Stimulated activated CD4-positive, alpha-beta T cell treated with anti-CD3 and anti-CD28 coated beads, TNF-alpha, amount 100 ng/mL, for 48 hours (primary cell): ENCODE results near the gene SLC22A31.
"Not testable (repeated sequence)": the region's sequence is repeated elsewhere in the genome, so short reads cannot be mapped to it uniquely, and the experiment has no call there.

Experiments
- DNase-seq, 3 donors: peaks; one replicate each; pipeline ENCODE4 v3.0.0-alpha.2; 2020; ENCODE audit warnings: low read depth in 3 of 3

SLC22A31 gene

DNA sequence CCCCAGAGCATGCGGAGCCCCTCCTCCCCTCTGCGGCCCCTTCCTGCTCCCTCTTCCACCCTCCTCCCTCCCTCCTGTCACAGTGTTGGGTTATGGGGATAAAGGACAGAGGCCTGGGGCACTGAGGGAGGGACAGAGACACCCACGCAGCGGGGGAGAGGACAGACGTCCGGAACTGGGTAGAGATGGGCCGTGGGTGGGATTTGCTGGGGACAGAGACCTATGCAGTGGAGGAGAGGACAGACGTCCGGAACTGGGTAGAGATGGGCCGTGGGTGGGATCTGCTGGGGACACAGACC, 34.7 kb downstream of the SLC22A31 start:
- not testable (repeated sequence) for DNase-seq

GRCh38 chr16:89164847-89165680, 35.3 kb downstream of the SLC22A31 start:
- no peak for DNase-seq

DNA sequence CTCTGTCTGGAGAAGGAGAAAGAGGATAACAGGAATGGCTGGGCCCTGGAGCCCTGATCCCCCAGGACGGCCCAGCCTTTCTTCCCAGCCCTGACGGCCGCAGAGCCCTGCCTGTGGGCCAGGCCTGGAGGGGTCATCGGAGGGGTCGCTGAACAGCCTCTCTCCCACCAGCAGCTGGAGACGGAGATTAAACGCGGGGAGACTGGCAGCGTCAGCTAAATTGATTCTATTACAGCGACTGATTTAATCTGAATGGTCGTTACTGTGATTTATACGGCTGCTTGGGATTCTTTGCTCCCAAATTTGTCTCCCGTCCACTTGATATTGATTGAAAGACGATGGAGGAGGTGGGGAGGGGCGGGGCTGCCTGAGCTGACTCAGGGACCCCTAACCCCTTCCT, 35.9 kb downstream of the SLC22A31 start:
- DNase-seq, result no peak

- no peak for DNase-seq
Measured at GRCh38 chr16:89163297-89163696, 37.0 kb downstream of the SLC22A31 start.

- DNase-seq, result no peak
Measured at GRCh38 chr16:89161763-89162713, 38.3 kb downstream of the SLC22A31 start.

DNA sequence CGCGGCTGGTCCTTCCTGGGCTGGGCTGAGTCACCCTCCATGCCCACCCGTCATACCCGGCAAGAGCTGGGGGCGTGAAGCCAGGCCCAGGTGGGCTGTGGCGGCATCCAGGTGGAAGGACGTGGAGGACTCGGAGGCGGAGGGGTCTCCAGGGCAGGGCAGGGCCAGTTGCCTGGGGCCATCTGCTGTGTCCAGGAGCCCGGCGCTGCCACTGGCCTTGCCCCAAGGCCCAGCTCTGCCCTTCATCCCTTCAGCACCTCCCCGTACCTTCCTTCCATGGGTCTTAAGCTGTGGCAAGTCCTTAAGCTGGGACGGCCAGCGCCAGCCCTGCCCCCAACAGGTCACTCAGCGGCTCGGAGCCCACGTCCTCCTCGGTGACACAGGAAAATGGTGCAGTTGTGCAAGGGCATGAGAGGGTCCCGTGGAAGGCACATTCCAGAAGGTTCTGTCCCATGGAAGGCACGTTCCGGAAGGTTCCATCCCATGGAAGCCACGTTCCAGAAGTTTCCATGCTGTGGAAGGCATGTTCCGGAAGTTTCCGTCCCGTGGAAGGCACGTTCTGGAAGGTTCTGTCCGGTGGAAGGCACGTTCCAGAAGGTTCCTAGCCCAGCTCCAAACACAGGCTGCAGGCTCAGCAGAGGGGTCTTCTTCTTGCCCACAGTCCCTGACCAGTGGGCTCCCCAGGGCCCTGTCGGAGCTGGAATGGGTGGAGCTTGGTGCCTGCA, 39.2 kb downstream of the SLC22A31 start:
- no peak for DNase-seq

- DNase-seq, result no peak
Measured at GRCh38 chr16:89159850-89160354, 40.4 kb downstream of the SLC22A31 start.

DNA sequence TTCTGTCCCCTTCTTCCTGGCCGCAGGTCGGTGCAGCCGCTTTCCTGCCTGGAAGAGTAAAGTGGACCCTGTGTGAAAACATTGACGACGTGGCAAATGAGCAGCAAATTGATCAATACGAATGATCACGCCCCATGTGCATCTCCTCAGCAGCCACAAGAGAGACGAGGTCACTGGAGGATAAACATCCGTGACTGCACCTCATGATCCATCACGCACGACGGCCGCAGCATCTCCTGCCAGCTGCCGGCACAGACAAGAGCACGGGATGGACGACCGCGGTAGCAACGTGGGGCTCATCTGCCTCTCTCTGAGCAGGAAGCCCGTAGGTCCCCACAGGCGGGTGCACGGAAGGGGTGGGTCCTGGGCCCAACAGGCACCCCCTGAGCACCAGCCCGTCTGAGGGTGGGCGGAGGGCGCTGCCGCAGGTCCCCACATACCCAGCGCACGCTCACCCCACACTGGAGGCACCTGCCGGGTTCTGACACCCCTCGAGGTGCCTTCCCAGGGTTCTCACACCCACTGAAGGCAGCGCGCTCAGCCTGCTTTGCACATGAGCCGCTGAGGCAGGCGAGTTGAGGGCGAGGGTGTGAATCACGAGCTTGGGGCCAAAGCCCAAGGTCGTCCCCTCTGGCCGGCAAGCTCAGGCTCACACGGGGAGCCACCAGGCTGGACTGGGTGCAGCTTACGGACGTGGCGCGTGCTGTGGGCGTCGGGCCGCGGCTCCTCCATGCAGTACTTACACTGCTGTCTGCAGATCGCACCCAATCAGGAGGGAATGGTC, 41.1 kb downstream of the SLC22A31 start:
- no peak for DNase-seq

- no peak for DNase-seq
Measured at GRCh38 chr16:89157778-89158177, 42.6 kb downstream of the SLC22A31 start.

- DNase-seq, result no peak
Measured at GRCh38 chr16:89156740-89157645, 43.3 kb downstream of the SLC22A31 start.

DNA sequence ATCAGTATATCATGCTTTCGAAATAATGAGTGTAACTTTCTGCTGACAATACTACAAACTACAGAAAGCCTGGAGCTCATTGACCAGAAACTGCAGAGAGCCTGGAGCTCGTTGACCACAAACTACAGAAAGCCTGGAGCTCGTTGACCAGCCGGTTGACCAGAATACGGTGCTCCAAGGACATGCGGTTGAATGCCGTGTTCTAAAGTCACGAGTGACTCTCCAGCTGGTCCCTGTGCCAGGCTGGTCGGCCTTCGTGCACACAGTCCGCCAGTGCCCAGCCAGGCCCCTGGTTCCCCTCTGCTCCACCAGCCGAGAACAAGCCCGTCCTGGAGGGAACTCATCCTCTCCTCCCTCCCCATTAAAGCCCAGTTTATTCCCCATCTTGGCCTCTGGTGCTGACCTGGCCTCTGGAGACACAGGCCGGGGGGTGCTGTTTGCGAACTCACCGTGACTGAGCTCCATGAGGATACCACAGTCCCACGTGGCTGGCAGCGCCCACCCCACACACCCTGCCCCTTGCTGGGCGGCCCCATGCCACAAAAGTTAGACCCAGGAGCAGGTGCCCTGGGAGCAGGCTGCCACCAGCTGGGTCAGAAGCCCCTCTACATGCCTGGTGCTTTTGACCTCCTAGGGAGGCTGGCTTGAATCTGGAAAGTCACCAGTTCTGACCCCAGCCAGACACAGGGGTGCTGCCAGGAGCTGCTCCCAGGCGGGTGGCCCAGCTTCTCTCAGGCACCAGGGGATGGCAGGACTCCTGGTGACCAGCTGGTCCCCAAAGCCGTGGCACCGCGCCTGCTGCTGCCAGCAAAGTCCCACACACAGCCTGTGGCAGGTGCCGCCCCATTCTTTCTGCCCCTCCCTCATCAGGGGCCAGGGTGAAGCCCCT, 44.2 kb downstream of the SLC22A31 start:
- no peak for DNase-seq

GRCh38 chr16:89155184-89155679, 45.1 kb downstream of the SLC22A31 start:
- no peak for DNase-seq

DNA sequence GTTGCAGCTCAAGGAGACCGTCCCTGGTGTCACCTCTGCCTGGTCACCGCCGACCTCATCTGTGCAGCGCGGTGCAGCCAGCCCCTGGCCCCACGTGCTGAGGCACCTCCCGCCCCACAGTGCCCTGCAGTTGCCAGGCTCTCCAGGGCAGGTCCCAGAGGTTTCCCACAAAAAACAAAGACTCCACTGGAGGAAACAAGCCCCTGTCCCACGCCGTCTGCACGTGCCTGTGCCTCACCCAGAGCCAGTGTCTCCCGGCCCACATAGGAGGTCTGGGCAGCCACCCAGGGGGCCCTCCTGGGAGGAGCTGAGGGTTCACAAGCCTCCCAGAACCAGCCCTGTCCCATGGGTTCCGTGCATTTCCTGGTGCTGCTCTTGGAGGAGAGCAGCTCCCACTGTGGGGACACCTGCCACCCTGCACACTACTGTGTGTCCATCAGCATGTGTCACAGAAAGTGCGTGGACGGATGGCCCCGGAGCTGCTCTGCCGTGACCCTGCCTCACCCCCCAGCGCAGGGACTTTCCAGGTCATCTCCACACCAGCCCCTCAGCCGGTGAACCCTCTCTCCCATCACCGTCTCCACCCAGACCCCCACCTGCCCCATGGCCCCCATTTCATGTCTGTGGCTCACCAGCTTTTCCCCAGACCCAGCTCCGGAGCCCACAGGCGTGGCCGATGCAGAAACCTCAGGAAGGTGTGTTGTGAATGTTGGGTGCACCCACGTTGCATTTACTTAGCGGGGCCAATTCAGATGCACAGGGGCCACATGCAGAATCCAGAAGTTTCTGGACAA, 45.8 kb downstream of the SLC22A31 start:
- DNase-seq, result no peak

GRCh38 chr16:89153848-89154271, 46.5 kb downstream of the SLC22A31 start:
- DNase-seq, result no peak

- no peak for DNase-seq
Measured at GRCh38 chr16:89152831-89153700, 47.3 kb downstream of the SLC22A31 start.

- DNase-seq, result no peak
Measured at GRCh38 chr16:89150981-89151380, 49.4 kb downstream of the SLC22A31 start.
